ENCODE data around the gene ZC3H15.
"Not testable (repeated sequence)": the region's sequence is repeated elsewhere in the genome, so short reads cannot be mapped to it uniquely, and the experiment has no call there.

Gene ZC3H15

DNA sequence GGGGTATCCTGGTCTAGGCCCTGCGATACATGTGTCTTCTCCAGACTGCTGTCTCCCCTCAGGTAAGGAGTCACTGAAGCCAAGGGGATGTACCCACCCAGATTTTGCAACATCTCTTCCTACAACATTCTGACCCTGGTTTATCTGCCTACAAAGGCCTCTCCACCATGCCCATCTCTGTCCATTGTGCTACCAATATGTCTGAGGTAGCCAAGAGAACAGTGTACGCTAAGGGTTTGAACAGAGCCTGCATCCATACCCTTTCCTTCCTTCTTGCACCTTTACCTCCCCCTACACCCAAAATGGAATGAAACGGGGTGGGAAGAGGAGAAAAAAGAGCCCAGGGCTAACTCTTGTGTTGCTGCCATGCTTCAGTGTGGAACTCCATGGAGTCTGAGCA, 11.9 kb downstream of the ZC3H15 start:
- no peak for DNase-seq

DNA sequence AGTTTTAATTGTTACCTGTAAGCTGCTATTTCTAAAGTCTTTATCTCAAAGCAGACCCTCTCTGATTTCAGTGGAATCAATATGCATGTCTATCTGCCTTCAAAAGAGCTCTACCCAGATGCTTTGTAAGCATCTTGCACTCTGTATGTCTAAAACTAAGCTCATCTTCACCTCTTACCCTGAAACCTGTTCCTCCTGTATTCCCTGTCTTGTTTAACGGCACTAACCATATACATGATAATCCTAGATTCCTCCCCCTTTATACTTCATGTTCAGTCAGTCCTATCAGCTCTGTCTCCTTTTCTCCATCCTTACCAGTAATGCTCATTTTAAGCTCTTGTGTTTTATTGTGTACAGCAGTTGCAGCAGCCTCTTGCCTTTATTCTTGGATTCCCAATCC, 12.8 kb downstream of the ZC3H15 start:
- DNase-seq = peak; percentile 14

DNA sequence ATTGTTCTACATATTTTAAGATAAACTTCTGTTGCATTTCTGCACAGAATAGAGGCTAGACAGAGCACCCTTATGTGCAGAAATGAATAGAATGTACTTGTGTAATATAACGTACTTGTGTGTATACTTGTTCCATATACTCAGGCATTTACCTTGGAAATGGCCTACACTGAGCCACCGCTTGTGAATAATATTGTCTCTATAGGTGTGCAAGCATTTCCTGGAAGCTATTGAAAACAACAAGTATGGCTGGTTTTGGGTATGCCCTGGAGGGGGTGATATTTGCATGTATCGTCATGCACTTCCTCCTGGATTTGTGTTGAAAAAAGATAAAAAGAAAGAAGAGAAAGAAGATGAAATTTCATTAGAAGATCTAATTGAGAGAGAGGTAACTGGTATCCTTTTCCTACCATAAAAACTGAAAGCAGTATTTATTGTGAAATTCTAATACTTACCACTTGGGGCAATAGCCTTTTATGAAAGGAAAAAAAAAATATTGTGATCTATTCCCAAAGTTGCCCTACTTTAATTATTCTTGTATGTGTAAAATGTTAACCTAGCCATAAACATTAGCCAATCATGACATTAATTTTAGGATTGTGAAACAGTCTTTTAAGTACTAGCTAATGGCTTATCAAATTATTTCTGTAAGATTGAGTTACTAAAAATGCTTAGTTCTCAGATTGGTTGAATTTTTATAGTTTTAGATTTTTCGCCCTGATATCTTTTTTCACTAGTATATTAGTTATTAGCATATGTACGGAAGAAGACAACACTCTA, 18.0 kb downstream of the ZC3H15 start:
- DNase-seq = peak; percentile 72

DNA sequence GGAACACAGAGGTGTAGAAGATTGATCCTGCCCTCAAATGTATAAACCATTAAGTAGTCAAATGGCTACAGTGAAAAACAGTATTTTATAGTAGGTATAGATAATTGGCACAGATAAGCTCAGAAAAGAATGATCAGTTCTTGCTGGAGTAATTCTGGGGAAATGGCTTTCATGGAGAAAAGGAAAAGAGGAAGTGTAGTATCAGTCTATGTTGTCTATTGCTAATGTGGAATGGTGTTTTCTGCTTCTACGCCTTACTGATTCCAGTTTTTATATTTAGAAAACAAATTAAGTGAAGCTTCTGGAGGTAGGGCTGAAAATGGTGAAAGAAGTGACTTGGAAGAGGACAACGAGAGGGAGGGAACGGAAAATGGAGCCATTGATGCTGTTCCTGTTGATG, 22.2 kb downstream of the ZC3H15 start:
- DNase-seq = no peak

DNA sequence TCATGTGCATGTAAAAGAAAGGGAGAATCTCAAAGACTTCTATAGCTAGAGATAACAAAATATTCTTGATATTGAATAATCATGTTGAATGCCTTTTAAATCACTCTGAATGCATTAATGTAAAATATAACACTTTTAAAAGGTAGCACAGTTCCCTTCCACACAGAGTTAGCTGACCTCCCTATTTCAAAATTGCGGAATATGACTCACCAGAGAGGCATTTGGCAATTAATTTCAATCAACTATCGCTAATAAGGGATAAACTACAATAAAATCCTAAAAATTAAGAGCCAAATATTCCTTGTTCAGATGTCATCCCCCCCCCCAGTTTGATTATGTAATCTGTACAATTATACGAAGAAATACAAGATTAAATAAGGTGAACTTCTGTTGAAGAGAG, 29.3 kb downstream of the ZC3H15 start:
- no peak for DNase-seq

DNA sequence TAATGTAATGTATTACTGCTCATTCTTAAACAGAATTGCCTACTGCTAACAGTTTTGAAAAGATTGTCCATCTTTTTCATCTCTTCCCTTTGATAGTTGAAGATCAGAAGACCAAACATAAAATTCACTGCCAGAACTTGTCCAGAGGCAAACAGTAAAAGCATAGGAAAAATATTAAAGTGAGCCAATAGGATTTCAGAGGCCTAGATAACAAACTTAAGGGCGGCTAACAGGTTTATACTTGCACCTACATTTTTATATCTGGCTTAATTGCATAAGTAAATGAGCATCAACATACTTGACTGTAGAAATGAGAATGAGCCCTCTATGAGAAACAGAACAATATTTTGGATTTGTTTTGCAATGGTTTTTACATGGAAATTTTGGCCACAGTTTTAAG, 30.3 kb downstream of the ZC3H15 start:
- no peak for DNase-seq

DNA sequence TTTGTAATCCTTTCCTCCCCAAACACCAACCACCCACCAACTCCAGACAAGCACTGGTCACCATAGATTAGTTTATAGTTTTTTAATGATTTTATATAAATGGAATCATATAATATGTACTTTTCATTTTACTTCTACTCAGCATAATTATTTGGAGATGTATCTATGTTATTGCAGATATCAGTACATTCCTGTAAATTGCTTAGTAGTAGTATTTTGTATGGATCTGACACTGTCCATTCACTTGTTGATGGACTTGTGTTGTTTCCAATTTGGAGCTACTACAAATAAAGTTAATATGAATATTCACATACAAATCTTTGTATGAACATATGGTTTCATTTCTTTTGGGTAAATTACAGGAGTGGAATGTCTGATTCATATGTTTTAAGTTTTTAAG, 31.0 kb downstream of the ZC3H15 start:
- no peak for DNase-seq

DNA sequence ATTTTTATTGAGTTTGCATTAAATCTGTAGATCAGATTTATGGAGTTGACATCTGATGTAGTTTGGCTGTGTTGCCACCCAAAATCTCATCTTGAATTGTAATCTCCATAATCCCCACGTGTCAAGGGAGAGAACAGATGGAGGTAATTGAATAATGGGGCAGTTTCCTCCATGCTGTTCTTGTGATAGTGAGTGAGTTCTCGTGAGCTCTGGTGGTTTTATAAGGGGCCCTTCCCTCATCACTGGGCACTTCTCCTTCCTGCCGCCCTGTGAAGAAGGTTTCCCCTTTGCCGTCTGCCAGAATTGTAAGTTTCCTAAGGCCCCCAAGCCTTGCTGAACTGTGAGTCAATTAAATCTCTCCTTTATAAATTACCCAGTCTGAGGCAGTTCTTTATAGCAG, 32.2 kb downstream of the ZC3H15 start:
- DNase-seq = no peak

DNA sequence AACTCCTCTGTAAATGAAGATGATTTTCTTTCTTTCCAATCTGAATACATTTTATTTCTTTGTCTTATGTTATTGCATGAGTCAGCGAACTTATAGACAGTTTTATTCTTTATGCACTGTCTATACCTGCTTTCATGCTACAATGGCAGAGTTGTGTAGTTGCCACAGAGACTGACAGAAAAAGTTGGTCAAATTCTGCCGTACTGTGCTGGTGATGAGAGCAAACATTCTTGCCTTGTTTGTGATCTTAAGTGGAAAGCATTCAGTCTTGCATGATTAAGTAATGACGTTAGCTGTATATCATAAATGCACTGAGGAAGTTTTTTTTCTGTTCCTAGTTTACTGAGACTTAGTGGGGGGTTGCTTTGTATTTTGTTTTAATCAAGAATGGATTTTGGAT, 32.9 kb downstream of the ZC3H15 start:
- peak; percentile 45 for DNase-seq

DNA sequence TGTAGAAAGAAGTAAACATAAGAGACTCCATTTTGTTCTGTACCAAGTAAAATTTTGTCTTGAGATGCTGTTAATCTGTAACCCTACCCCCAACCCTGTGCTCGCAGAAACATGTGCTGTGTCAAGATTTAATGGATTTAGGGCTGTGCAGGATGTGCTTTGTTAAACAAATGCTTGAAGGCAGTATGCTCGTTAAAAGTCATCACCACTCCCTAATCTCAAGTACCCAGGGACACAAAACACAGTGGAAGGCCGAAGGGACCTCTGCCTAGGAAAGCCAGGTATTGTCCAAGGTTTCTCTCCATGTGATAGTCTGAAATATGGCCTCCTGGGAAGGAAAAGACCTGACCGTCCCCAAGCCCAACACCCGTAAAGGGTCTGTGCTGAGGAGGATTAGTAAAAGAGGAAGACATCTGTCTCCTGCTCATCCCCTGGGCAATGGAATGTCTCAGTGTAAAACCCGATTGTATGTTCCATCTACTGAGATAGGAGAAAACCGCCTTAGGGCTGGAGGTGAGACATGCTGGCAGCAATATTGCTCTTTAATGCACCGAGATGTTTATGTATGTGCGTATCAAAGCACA, 35.6 kb downstream of the ZC3H15 start:
- DNase-seq = not testable (repeated sequence)

DNA sequence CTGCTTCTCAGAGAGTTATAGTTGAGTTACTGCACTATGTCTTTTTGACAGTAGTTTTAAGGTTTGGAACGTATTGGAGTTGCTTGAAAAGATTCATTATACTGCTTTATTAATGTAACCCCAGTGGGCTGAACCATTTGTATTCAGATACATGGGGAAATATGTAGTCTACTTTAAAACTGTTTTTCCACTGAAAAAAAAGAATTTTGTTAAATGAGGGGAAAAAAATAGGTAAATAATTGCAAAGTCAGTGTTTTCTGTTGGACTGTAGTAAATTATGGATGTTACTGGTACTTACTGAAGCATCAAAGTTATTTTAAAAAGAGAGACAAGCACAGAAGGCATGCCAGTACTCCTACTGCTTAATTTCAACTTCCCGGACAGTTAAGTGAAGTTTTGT, 36.4 kb downstream of the ZC3H15 start:
- no peak for DNase-seq

DNA sequence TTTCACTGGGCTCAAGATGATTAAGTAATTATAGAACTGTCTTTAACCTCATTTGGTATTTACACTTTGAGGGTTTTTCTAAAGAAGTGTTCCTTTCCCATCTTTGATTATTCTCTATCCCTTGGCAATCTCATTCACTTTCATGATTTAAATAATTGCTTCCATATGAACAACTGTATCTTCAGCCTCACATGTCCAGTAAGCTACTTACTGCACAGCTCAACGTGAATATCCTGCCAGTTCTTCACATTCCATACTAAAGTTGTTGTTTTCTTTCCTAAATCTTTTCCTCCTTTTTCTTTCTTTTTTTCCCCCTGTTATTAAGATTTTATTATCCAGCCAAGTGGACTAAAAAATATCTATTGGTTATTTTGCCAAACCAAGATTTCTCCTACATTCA, 37.7 kb downstream of the ZC3H15 start:
- DNase-seq = no peak

DNA sequence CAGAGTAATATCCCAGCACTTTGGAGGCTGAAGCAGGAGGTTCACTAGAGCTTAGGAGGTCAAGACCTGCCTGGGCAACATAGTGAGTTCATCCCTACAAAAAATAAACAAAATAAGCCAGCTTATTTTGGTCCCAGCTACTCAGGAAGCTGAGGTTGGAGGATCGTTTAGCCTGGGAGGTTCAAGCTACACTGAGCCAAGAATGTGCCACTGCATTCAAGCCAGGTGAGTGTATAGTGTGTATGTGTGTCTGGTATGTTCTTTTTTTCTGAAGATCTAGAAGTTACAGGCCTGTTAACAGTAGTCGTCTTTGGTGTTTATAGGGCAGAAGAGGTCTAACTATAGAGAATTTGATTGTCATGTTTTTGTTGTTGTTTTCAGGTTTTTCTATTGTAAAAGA, 40.2 kb downstream of the ZC3H15 start:
- DNase-seq = no peak

DNA sequence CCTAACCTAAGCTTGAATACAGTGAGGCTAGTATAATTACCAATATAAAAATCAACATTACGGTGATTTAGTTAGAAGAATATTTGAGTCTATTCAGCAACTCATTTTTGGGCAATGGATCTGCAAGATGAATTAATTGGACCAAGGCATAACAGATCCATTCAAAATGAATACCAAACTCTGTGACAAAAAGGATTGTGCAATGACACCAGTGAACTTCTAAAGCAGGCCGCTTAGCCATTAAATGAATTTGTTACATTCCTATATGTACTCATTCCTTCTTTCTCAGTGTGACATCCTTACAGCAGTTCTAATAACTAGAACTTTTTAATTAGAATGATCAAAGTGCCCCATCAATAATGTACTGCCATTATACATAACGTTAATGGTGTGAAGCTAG, 44.3 kb downstream of the ZC3H15 start:
- DNase-seq = no peak

DNA sequence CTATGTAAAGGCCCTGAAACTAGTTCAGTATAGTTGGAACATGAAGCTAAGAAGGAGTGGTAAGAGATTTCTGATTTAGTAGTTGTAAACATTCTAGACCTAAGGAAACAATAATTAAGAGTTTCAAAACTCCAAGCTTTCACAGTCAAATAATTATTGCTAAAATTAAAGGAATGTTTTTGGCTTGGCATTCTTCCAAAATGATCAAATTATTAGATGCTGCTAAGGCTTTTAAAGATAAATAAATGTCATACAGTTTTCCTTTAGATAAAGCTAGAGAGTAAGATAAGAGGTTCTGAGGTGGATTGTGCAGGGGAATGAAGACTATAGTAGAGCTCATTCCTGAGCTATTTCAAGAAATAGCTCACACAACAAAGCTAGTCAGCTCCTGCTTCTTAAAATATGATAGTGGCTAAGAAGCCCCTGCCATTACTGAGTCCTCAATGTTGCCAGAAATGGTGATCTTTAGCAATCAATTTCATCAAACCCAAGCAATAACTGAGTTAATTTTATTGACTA, 45.3 kb downstream of the ZC3H15 start:
- DNase-seq = no peak

DNA sequence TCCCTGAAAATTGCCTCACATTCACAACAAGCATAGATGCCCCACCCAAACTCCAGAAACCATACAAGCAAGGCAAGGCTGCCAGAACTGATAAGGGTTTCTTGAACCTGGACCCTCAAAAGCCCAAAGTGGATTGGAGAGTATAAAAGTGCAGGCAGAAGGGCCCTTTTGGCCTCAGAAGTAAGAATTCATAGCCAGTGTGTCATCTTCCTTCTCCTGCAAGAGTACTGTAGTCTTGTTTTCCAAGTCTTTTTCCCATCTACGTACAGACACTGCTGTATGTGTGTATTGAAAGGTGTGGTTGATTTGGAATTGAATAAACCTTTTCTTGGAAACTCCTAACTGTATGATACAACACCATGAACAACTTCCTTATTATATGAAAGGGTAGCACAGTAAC, 46.8 kb downstream of the ZC3H15 start:
- DNase-seq = peak; percentile 30

DNA sequence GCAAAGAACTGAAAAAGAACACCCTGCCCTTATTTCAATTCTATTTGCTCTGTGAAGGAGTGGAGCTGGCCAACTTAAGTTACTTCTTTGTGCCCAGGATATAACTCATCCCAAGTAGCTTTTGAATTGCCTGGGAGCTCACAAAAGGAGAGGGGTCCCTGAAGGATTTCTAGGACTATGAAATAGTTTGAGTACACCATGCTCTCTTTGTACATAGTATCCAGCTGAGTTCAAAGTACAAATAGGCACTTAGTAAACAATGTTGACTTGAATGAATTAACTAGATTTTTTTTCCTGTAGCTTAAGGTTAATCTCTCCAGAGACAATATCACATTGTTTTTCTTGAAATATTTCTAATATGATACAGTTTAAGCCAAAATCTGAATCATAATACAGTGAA, 47.7 kb downstream of the ZC3H15 start:
- peak; percentile 55 for DNase-seq

DNA sequence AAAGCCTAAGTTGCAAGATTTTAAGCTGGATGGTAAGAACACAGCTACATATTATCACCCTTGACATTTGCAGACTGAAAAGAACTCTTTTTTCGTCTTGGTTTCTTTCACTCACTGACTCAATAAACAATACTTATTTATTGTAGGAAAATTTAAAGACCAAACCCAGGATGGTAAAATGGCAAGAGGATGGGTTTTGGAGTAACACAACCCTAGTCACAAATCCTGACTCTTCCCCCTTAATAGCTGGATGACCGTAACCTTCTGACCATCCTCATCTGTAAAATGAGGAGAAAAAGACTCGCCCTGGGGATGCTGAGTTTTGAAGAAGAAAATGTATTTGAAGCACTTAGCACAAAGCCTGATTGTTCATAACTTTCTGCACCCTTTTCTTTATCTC, 48.3 kb downstream of the ZC3H15 start:
- no peak for DNase-seq

DNA sequence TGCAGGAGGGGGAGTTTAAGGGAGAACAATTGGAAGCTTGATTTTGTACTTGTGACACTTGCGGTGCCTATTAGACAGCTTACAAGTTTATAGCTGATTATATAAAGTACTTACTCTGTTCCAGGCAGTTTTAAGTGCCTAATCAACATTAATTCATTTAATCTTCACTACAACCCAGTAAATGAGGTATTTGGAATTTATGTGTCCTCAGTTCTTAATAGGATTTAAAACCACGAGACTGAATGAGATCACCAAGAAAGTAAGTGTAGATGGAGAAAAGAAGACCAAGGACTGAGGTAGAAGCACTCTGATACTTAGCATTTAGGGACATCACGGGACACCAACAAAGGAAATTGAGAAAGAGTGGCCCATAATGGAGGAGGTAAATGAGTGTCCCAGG, 49.8 kb downstream of the ZC3H15 start:
- no peak for DNase-seq

DNA sequence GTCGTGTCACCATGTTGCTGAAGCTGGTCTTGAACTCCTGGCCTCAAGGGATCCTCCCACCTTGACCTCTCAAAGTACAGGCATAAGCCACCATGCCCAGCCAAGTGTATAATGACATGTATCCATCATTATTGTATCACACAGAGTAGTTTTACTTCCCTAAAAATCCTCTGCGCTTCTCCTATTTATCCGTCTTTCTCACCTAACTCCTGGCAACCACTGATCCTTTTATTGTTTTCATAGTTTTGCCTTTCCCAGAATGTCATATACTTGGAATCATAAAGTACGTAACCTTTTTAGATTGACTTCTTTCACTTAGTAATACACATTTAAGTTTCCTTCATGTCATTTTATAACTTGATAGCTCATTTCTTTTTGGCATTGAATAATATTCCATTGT, 51.0 kb downstream of the ZC3H15 start:
- DNase-seq = no peak

DNA sequence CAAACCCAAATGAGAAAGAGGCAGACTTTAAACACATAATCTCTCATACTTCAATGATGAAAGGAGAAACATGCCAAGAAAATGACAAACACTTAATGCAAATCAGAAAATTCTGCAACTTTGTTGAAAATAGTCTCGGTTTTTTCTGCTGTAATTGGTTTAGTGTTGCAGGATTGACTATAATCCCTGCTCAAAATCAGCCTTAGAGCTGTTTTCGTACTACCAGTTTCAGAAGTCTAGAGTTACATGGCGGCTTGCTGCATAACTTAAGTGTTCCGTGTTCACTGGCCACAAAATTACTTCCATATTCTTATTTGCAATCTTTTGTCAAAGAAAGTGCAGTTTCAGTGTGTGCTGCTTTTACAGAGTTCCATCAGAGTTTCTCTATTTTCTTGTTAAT, 54.9 kb downstream of the ZC3H15 start:
- DNase-seq = no peak

DNA sequence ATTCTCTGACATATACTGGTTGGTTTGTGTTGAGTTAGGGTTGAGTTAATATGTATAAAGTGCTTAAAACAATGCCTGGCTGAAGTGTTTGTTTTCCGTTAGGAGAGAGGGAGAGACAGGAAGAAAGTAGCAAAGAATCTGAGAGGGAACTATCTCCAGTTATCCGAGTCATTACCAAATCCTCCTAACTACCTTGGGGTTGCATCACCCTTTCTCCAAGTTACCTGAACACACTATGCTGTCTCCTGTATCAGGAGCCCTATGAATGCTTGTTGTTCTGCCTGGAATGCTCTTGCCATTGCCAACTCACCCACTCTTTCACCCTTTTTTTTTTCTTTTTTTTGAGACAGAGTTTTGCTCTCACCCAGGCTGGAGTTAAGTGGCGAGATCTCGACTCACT, 55.9 kb downstream of the ZC3H15 start:
- DNase-seq = peak; percentile 51

DNA sequence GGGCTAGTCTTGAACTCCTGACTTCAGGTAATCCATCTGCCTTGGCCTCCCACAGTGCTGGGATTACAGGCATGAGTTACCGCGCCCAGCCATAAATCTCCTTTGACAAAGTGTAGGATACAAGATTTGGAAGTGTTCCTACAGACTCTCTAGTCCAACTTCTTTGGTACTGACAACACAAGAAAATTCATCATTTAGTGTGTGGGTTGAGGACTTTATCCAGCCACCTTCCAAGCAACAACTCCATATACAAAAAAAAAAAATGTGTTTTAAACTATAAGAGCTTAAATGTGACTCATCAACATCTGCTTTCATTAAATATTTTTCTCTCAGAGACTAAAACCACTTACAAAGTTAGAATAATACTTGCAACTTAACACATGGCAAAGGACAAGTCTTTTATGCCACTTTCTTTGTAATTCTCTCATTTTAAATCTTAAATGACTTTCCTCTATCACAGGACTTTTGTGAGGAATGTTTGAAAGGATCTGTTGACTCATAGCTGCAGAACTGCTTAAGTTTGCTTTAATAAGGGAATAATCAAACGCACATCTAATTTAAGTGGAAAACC, 57.6 kb downstream of the ZC3H15 start:
- DNase-seq = peak; percentile 58

DNA sequence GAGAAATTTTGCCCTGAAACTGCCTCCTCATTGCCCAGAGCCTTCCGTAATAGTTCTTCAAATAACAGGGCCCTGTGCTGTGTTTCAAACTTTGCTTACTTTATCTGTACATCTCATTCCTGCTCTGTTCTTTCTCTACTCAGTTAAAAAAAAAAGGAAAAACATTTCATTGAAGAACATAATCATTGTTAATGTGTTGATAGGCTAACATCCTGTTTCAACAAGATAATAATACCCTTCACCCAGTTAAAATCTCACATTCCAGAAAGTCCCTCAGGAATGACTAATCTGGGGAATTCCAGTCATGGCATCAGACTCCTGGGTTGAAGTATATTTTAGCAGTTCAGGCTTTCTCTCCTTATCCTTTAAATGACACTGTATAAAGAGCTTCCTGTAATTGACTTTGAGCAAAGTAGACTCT, 58.2 kb downstream of the ZC3H15 start:
- DNase-seq = peak; percentile 81

Data from DMS53 (cell line).